ENCODE results near the gene SUGCT.

Gene SUGCT

GRCh38 chr7:40755438-40755837, 620.6 kb downstream of the SUGCT start:
- in situ Hi-C loops (cut with MboI; ENCODE audit: low pct_unique_long_range_greater_than_20kb, low sequenced_read_pairs, unreplicated experiment): no loop called here
- no peak for DNase-seq (ENCODE audit: low spot score)
- no peak for TF ChIP-seq CTCF (IDR thresholded peaks at IDR 0.05; ENCODE audit: extremely low read depth, insufficient read depth, missing control alignments)

GRCh38 chr7:40757109-40757508, 622.3 kb downstream of the SUGCT start:
- in situ Hi-C loops (cut with MboI; ENCODE audit: low pct_unique_long_range_greater_than_20kb, low sequenced_read_pairs, unreplicated experiment): no loop called here
- DNase-seq (ENCODE audit: low spot score): no peak
- no peak for TF ChIP-seq CTCF (IDR thresholded peaks at IDR 0.05; ENCODE audit: extremely low read depth, insufficient read depth, missing control alignments)

GRCh38 chr7:40758590-40758989, 623.8 kb downstream of the SUGCT start:
- no peak for TF ChIP-seq CTCF (IDR thresholded peaks at IDR 0.05; ENCODE audit: extremely low read depth, insufficient read depth, missing control alignments)
- in situ Hi-C loops (cut with MboI; ENCODE audit: low pct_unique_long_range_greater_than_20kb, low sequenced_read_pairs, unreplicated experiment): no loop called here

GRCh38 chr7:40760293-40760964, 625.6 kb downstream of the SUGCT start:
- TF ChIP-seq CTCF (IDR thresholded peaks at IDR 0.05; ENCODE audit: extremely low read depth, insufficient read depth, missing control alignments): no peak
- no peak for DNase-seq (ENCODE audit: low spot score)
- in situ Hi-C loops (cut with MboI; ENCODE audit: low pct_unique_long_range_greater_than_20kb, low sequenced_read_pairs, unreplicated experiment): no loop called here

More at GRCh38 chr7:40758590-40758989, 623.8 kb downstream of the SUGCT start:
- DNase-seq (ENCODE audit: low spot score): no peak

GRCh38 chr7:40760987-40761386, 626.2 kb downstream of the SUGCT start:
- in situ Hi-C loops (cut with MboI; ENCODE audit: low pct_unique_long_range_greater_than_20kb, low sequenced_read_pairs, unreplicated experiment): no loop called here
- no peak for TF ChIP-seq CTCF (IDR thresholded peaks at IDR 0.05; ENCODE audit: extremely low read depth, insufficient read depth, missing control alignments)
- DNase-seq (ENCODE audit: low spot score): no peak

GRCh38 chr7:40761762-40762560, 627.2 kb downstream of the SUGCT start:
- DNase-seq (ENCODE audit: low spot score): no peak
- in situ Hi-C loops (cut with MboI; ENCODE audit: low pct_unique_long_range_greater_than_20kb, low sequenced_read_pairs, unreplicated experiment): no loop called here
- TF ChIP-seq CTCF (IDR thresholded peaks at IDR 0.05; ENCODE audit: extremely low read depth, insufficient read depth, missing control alignments): no peak

All from GM13977 (cell line).